ENCODE measurements around the gene GREB1. TPM values are rescaled to one million over a fixed set of nuclear protein-coding genes. Genes with fewer than 3 reads are reported as not detected.

The GREB1 gene
- total and polyA plus RNA-seq, 2 donors (not counting 1 experiment from before 2014, with no cell fraction given) = 0.04 to 0.39 TPM

GRCh38 chr2:11656252-11656651, 122.4 kb downstream of the GREB1 start:
- H3K4me1 ChIP-seq (ENCODE audit: control insufficient read depth in 2 of 2, insufficient read depth in 2 of 2, low read length in 2 of 2) = no peaks in the 10 kb centered on the region
- H3K36me3 ChIP-seq (replicated peaks in 1 of 2; ENCODE audit: control extremely low read depth in 1 of 2, control insufficient read depth in 1 of 2, extremely low read depth in 1 of 2, insufficient read depth in 2 of 2, low read length in 1 of 2) = no peaks in the 10 kb centered on the region
- no peak overlapping the region for H3K9ac ChIP-seq (ENCODE audit: low read length)
- H3K9me3 Mint-ChIP-seq (ENCODE audit: insufficient read depth) = no peaks in the 10 kb centered on the region
- H4K20me1 ChIP-seq (ENCODE audit: control insufficient read depth, insufficient read depth, low read length, poor library complexity, severe bottlenecking) = no peaks in the 10 kb centered on the region
- H2AFZ ChIP-seq (ENCODE audit: insufficient read depth, low read depth, low read length, poor library complexity, severe bottlenecking) = no peak overlapping the region
- no peaks in the 10 kb centered on the region for H3K79me2 ChIP-seq (ENCODE audit: control insufficient read depth, insufficient read depth, low read length)
- no peak for DNase-seq
- H3K4me3 ChIP-seq (ENCODE audit: control extremely low read depth in 1 of 5, extremely low read depth in 1 of 5, insufficient read depth in 1 of 5, low read depth in 2 of 5, low read length in 4 of 5) = no peak overlapping the region
- H3K9me3 ChIP-seq (ENCODE audit: control extremely low read depth in 1 of 3, control insufficient read depth in 2 of 3, insufficient read depth in 1 of 3, low read length in 2 of 3) = no peaks in the 10 kb centered on the region
- POLR2A ChIA-PET = no interaction called here
- no peak for ATAC-seq (ENCODE audit: low read depth)
- CTCF ChIA-PET = no interaction called here
- H3K4me1 Mint-ChIP-seq = no peaks in the 10 kb centered on the region
- H3K27me3 Mint-ChIP-seq = peaks cover 12% of the 10 kb centered on the region
- no peak overlapping the region for H3K4me2 ChIP-seq (replicated peaks; ENCODE audit: low read depth, low read length, poor library complexity, severe bottlenecking)
- H3K27ac ChIP-seq (ENCODE audit: low read length in 2 of 2) = no peak overlapping the region
- intact Hi-C loops (cut with micrococcal nuclease) = no loop called here
- TF ChIP-seq EZH2 (IDR thresholded peaks at IDR 0.05; ENCODE audit: borderline replicate concordance, insufficient read depth, low read depth, low read length, poor library complexity, severe bottlenecking) (no peak), CTCF (IDR thresholded peaks at IDR 0.05) (no peak)
- peaks cover 0 to 4% (median 0%) of the 10 kb centered on the region in 4 experiments for H3K27me3 ChIP-seq (replicated peaks in 1 of 4; ENCODE audit: control extremely low read depth in 1 of 4, control insufficient read depth in 3 of 4, insufficient read depth in 4 of 4, low read length in 3 of 4)
- H3K27ac Mint-ChIP-seq = no peak overlapping the region
- WGBS (ENCODE audit: insufficient coverage) = no CpG with 5 or more reads among the region's 1 CpG
- no peak overlapping the region for H3K4me3 Mint-ChIP-seq

GRCh38 chr2:11656671-11657101, 122.8 kb downstream of the GREB1 start:
- Mint-ChIP-seq H3K27me3 (peaks cover 15% of the 10 kb centered on the region), H3K27ac (no peak overlapping the region), H3K9me3 (ENCODE audit: insufficient read depth) (no peaks in the 10 kb centered on the region), H3K4me1 (no peaks in the 10 kb centered on the region), H3K4me3 (no peak overlapping the region)
- ChIA-PET CTCF (no interaction called here), POLR2A (no interaction called here)
- DNase-seq (no peak), ATAC-seq (ENCODE audit: low read depth) (no peak)
- H3K4me3 ChIP-seq (ENCODE audit: control extremely low read depth in 1 of 5, extremely low read depth in 1 of 5, insufficient read depth in 1 of 5, low read depth in 2 of 5, low read length in 4 of 5) = no peak overlapping the region
- no peaks in the 10 kb centered on the region for H4K20me1 ChIP-seq (ENCODE audit: control insufficient read depth, insufficient read depth, low read length, poor library complexity, severe bottlenecking)
- H3K4me1 ChIP-seq (ENCODE audit: control insufficient read depth in 2 of 2, insufficient read depth in 2 of 2, low read length in 2 of 2) = no peaks in the 10 kb centered on the region
- H3K27ac ChIP-seq (ENCODE audit: low read length in 2 of 2) = no peak overlapping the region
- no peaks in the 10 kb centered on the region for H3K79me2 ChIP-seq (ENCODE audit: control insufficient read depth, insufficient read depth, low read length)
- no peaks in the 10 kb centered on the region for H3K36me3 ChIP-seq (replicated peaks in 1 of 2; ENCODE audit: control extremely low read depth in 1 of 2, control insufficient read depth in 1 of 2, extremely low read depth in 1 of 2, insufficient read depth in 2 of 2, low read length in 1 of 2)
- TF ChIP-seq CTCF (IDR thresholded peaks at IDR 0.05) (no peak), EZH2 (IDR thresholded peaks at IDR 0.05; ENCODE audit: borderline replicate concordance, insufficient read depth, low read depth, low read length, poor library complexity, severe bottlenecking) (no peak)
- WGBS (ENCODE audit: insufficient coverage) = 84% methylated on average over 31 of the region's 31 CpGs
- H3K27me3 ChIP-seq (replicated peaks in 1 of 4; ENCODE audit: control extremely low read depth in 1 of 4, control insufficient read depth in 3 of 4, insufficient read depth in 4 of 4, low read length in 3 of 4) = peaks cover 0 to 7% (median 0%) of the 10 kb centered on the region in 4 experiments
- intact Hi-C loops (cut with micrococcal nuclease) = no loop called here
- no peak overlapping the region for H3K4me2 ChIP-seq (replicated peaks; ENCODE audit: low read depth, low read length, poor library complexity, severe bottlenecking)
- H2AFZ ChIP-seq (ENCODE audit: insufficient read depth, low read depth, low read length, poor library complexity, severe bottlenecking) = no peak overlapping the region
- H3K9ac ChIP-seq (ENCODE audit: low read length) = no peak overlapping the region
- peaks cover 0 to 1% (median 0%) of the 10 kb centered on the region in 3 donors for H3K9me3 ChIP-seq (ENCODE audit: control extremely low read depth in 1 of 3, control insufficient read depth in 2 of 3, insufficient read depth in 1 of 3, low read length in 2 of 3)

Measured in B cell (primary cell).